GM19467 (cell line): ENCODE measurements around the gene FAM43B.

Source experiments
- ATAC-seq: cut with Tn5 transposase; IDR thresholded peaks from one replicate; pipeline ENCODE4 v1.9.1; 2021; ENCODE audit warnings: mild to moderate bottlenecking, moderate library complexity; ENCODE audit not compliant: unreplicated experiment

FAM43B gene

DNA sequence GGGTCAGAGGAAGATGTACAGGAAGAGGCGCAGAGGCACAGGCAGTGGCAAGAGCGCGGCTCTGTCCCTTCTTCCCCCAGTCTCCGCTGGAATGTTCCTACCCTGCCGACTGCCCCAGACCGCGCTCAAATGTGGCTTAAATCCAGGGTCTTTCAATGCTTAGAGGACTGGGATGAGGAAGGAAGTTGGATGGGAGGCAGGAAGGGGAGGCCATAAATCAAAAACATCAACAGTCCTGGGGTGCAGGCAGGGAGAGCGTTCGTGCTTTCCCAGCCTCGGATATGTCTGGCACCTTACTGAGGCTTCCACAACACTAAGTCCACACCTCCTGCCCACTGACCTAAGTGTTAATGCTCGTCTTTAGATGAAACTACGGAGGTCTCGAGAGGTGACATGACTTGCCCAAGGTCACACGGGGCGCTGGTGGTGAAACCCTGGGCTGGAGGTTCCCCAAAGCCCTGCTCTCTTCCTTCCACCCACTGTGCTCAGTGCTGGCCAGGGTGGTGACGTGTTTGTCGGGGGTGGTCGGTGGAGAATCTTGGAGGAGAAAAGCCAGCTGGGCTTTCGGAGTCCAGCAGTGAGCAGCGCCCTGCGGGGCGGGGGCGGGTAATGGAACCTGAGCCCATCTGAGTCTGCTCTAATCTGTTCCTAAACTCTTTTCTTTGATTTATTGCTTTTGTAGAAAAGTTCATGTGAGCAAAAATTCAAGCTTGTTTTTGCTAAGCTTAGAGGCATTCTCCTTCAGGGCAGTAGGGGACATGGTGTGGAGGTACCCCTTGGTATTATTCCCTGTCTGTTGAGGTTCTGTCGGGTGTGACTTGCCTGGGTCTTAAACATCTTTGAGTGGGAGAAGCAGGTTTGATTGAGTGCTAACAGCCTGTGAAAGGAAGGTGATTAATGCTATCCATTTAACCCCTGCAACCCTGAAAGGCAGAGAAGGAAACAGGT is 37.2 kb downstream of the FAM43B start:
- ATAC-seq, result no peak

DNA sequence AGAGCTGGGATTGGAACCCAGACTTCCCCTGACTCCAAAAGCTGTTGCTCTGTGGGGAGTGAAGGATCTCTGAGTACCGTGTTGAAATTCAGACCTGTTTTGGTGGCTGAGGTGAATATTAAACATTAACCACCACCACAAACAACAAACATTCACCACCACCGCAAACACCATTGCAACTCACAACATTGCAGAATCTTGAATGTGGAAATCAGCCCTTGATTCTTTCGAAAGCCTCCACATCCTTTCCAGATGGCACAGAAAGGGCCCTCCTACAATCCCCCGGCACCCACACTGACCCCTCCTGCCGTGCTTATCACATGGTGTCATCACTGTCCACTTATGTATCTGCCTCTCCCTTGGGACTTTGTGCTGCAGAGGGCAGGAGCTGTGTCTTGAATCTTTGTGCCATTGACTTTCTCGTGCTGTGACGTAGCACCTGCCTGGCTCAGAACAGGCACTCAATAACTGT is 38.0 kb downstream of the FAM43B start:
- ATAC-seq, result no peak

DNA sequence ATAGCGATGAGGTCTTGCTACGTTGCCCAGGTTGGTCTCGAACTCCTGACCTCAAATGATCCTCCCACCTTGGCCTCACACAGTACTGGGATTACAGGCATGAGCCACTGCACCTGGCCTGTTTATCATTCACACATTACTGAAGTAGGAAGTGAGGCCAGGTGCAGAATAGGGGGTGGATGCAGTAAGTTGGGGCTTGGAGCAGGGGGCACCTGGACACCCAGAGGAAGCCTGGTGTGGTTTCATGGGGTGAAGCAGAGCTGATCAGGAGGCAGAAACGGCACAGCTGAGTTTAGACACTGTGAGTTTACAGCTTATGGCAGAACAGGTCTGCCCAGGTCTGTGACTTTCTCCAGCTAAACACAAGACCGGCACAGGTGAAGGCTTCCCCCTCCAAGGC is 41.4 kb downstream of the FAM43B start:
- no peak for ATAC-seq

DNA sequence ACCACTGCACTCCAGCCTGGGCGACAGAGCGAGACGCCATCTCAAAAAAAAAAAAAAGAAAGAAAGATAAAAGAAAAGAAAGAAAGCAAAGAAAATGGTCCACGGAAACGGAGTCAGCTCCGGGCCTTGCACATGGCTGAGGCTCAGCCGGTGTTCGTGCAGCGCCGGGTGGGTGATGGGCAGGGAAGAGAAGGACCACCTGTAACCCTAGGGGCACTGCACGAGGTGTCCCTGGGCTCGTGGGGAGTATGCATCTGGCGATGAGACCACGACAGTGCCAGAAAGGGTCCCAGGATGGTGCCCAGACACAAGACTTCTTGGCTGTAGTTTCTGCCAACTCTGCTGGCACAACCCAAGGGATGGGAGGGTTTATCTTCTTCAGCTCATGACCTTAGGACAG is 42.4 kb downstream of the FAM43B start:
- ATAC-seq, result no peak

DNA sequence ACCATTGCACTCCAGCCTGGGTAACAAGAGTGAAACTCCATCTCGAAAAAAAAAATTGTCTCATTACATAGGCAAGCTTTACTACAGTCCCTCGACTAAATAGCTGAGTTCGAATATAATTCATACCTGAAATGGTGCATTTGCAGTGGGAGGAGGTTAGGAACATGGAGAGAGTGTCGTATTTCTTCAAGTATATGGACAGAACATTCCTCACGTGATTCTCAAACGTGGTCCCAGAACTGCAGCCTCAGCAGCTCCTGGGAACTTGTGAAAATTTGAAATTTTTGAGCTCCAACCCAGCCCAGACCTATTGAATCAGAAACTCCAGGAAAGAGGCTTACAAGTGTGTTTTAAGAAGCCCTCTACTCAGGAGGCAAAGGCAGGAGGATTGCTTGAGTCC is 43.7 kb downstream of the FAM43B start:
- no peak for ATAC-seq

DNA sequence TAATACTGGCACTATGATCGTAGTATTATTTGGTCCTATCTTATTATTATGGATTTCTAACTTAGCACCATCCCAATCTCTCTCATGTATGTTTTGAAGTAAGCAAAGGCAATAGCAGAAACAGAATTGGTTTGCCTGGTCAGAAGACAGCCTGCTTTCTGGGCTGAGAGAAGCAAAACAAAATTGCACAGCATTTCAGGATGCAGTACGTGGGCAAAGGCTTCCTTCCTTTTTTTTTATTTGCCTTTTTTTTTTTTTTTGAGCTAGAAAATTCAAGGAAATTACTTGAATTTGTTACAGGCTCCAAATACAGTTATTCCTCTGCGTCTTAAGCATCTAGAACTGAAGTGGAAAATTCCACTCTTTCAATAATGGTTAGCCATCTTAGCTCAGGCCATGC is 45.3 kb downstream of the FAM43B start:
- no peak for ATAC-seq

DNA sequence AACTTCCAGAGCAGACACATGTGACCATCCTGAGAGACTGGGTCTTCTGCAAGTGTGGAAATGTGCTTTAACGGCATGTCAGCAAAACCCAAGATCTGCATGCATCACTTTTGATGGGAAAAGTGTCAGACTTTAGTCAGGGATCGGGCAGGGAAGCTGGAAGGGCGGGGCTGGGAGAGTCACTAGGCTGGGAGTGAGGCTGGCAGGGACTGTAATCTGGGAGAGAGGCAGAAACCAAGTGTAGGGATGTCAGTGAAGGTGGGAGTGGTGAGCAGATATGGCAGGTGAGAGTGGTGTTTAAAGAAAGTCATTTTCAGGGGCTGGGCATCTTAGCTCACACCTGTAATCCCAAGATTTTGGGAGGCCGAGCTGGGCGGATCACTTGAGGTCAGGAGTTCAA is 47.8 kb downstream of the FAM43B start:
- ATAC-seq, result no peak

DNA sequence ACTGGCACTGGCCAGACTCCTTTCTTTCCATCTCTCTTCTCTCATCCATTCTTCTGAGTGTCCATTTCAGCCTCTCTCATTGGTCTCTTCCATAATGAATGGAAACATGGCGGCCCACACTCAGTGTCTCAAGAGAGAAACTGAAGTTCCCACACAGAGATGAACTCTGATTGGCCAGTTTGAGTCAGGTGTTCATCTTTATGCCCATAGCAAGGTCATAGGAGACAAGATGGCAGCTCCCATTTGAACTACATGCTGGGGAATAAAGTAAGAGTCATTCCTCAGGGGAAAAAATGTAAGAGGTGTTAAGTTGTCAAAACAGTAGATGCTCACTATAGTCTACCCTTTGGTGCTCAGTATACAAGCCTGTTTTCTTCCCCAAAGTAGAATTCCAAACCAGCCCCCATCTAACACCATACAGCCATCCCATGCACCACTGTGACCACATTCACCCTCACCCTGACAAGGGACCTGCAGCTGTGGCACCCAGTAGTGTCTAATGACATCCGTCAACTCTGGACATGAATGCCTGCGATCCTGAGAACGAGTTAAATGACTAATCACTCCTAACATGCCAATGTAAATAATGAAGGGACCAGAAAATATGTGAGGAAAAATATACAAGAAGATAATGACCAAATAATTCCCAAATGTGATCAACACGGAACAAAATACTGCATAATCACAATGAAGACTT is 48.9 kb downstream of the FAM43B start:
- ATAC-seq, result no peak

DNA sequence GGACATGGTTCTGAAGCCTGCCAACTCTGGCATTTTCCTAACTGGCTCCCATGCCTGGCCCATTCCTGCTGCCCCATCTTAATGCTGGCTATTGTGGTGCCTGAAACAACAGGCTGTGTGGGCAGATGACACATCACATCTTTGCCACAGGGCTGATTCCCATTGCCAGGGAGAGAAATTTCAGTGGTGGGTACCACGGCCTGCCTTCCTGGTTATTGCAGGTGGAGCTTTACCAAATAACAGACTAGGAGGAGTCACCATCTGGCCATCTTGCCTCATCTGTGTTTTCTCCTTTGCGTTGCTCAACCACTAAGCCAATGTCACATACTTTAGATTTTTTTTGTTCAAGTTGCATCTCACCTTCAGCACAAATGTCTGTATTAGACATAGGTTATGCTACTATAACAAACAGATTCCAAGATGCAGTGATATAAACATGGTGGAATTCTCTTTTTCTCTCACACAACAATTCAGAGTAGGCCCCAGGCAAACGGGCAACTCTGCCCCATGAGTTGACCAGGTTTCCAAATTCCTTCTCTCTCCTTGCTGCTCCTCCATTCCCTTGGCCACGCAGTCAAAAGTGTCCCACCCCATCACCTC is 50.6 kb downstream of the FAM43B start:
- no peak for ATAC-seq

DNA sequence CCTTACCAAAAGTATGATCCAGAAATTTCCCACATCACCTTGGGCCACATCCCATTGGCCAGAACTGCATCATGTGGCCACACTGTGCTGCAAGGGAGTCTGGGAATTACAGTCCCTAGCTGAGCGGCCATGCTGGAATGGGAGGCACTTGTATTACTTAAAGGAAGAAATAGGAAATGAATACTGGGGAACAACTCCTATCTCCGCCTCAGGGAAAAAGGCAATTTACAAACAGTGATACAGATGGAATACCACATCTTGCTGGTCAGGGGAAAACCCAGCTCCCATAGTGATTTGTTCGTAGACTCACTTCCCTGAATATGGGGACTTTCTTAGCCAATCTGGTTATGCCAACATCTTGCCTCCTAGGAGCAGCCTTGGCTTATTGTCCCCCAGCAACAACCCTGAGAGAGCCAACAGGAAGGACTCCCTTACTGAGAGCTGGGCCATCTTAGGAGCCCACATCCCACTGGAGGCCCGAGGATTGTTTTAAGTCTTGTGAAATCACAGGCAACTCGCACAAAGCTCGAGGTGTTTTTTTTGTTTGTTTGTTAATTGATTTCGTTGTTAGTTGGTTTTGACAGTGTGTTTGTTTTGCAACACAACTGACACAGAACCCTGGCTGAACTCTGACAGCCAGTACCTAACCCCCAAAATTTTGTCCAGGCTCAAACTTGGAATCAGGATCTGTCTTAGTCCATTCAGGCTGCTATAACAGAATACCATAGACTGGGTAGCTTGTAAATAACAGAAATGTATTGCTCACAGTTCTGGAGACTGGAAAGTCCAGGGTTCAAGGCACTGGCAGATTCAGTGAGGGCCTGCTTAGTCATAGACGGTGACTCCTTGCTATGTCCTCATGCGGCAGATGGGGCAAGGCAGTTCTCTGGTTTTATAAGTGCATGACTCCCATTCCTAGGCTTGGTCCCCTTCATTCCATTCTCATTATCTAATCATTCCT is 51.4 kb downstream of the FAM43B start:
- no peak for ATAC-seq
